Activated CD4-positive, alpha-beta T cell treated with anti-CD3 and anti-CD28 coated beads, Interleukin-2, amount 10 ng/mL, durations not matched to agents 7 days and 5 days (primary cell): ENCODE measurements around the gene LSM7. TPM values are rescaled to one million over a fixed set of nuclear protein-coding genes. Genes with fewer than 3 reads are reported as not detected.

Source experiments
- CTCF ChIA-PET: fragments of 350-600 bp; sonication (Branson Sonifier 250); formaldehyde crosslinking; loops from one replicate; lab custom pipeline; 2021; ENCODE audit warnings: antibody characterized with exemption; lab: Charles Lee
- POLR2A ChIA-PET: fragments of 350-600 bp; sonication (Branson Sonifier 250); formaldehyde crosslinking; loops from one replicate; lab custom pipeline; 2021; ENCODE audit warnings: antibody characterized with exemption; lab: Charles Lee
- DNase-seq: peaks from one replicate; pipeline ENCODE4 v3.0.0-alpha.2; 2020
- H3K27ac Mint-ChIP-seq: one replicate; pipeline ENCODE4 v1.8.0; 2021; ENCODE audit warnings: mild to moderate bottlenecking, moderate library complexity, mixed read lengths
- H3K27me3 Mint-ChIP-seq: one replicate; pipeline ENCODE4 v1.8.0; 2021; ENCODE audit warnings: mixed read lengths
- H3K36me3 Mint-ChIP-seq: one replicate; pipeline ENCODE4 v1.8.0; 2021; ENCODE audit warnings: low read depth, mixed read lengths
- H3K4me1 Mint-ChIP-seq: one replicate; pipeline ENCODE4 v1.8.0; 2021; ENCODE audit warnings: mixed read lengths
- H3K4me3 Mint-ChIP-seq: one replicate; pipeline ENCODE4 v1.8.0; 2021; ENCODE audit warnings: mild to moderate bottlenecking, moderate library complexity, mixed read lengths
- H3K9me3 Mint-ChIP-seq: one replicate; pipeline ENCODE4 v1.8.0; 2021; ENCODE audit warnings: mixed read lengths
- total RNA-seq, 2 experiments: library from RNA; stranded (reverse); gene quantifications; one replicate each; pipeline ENCODE4 v1.2.3, GENCODE V29; 2021

The LSM7 gene
- total RNA-seq, 2 experiments from 2014 or later, result 105 to 114 TPM

DNA sequence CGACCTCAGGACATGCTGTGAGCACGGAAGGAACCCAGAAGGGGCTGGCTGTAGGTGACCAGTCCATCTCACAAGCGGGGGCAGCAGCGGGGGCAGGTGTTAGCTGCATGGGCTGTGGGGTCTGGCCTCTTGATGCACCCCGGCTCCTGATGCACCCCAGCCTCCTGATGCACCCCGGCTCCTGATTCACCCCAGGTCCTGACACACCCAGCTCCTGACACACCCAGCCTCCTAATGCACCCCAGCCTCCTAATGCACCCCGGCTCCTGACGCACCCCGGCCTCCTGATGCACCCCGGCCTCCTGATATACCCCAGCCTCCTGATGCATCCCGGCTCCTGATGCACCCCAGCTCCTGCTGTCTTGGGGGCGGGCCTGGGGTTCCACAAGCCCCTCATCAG lies 7.4 kb downstream of the LSM7 start:
- Mint-ChIP-seq H3K27me3 (no peaks in the 10 kb centered on the region), H3K9me3 (no peaks in the 10 kb centered on the region), H3K4me3 (no peak overlapping the region), H3K4me1 (peaks cover 9% of the 10 kb centered on the region), H3K36me3 (peaks cover 8% of the 10 kb centered on the region), H3K27ac (no peak overlapping the region)
- POLR2A ChIA-PET, result no interaction called here
- DNase-seq, result no peak
- CTCF ChIA-PET, result interaction anchor here (0.5 to 2.5 kb wide), 3 partner anchors 47 to 884 kb away, joined by 3 to 6 read pairs (median 5); no protein-coding TSS in a partner anchor

- peaks cover 3% of the 10 kb centered on the region for H3K27me3 Mint-ChIP-seq
- peaks cover 5% of the 10 kb centered on the region for H3K36me3 Mint-ChIP-seq
- no peak overlapping the region for H3K27ac Mint-ChIP-seq
- DNase-seq, result no peak
- peaks cover 4% of the 10 kb centered on the region for H3K4me1 Mint-ChIP-seq
- POLR2A ChIA-PET, result no interaction called here
- no peak overlapping the region for H3K4me3 Mint-ChIP-seq
- CTCF ChIA-PET, result no interaction called here
- peaks cover 7% of the 10 kb centered on the region for H3K9me3 Mint-ChIP-seq
These were observed 8.3 kb downstream of the LSM7 start for GRCh38 chr19:2320049-2320448.

- Mint-ChIP-seq H3K36me3 (peaks cover 10% of the 10 kb centered on the region), H3K4me3 (no peak overlapping the region), H3K27me3 (peaks cover 7% of the 10 kb centered on the region), H3K27ac (no peak overlapping the region), H3K4me1 (peaks cover 4% of the 10 kb centered on the region), H3K9me3 (peaks cover 10% of the 10 kb centered on the region)
- CTCF ChIA-PET, result no interaction called here
- no peak for DNase-seq
- POLR2A ChIA-PET, result no interaction called here
These were observed 8.8 kb downstream of the LSM7 start for GRCh38 chr19:2319551-2319950.

GRCh38 chr19:2318923-2319322 lies 9.5 kb downstream of the LSM7 start:
- peaks cover 11% of the 10 kb centered on the region for H3K36me3 Mint-ChIP-seq
- no peak for DNase-seq
- ChIA-PET POLR2A (interaction anchor here (0.6 kb wide), 1 partner anchor 41 kb away, joined by 3 read pairs; no protein-coding TSS in a partner anchor), CTCF (no interaction called here)
- peaks cover 10% of the 10 kb centered on the region for H3K9me3 Mint-ChIP-seq
- no peak overlapping the region for H3K4me3 Mint-ChIP-seq
- peaks cover 4% of the 10 kb centered on the region for H3K4me1 Mint-ChIP-seq
- peaks cover 12% of the 10 kb centered on the region for H3K27me3 Mint-ChIP-seq
- no peak overlapping the region for H3K27ac Mint-ChIP-seq

- DNase-seq, result no peak
- CTCF ChIA-PET, result no interaction called here
- H3K36me3 Mint-ChIP-seq, result peaks cover 10% of the 10 kb centered on the region
- POLR2A ChIA-PET, result no interaction called here
- peaks cover 21% of the 10 kb centered on the region for H3K27me3 Mint-ChIP-seq
- H3K9me3 Mint-ChIP-seq, result peaks cover 13% of the 10 kb centered on the region
- H3K4me1 Mint-ChIP-seq, result peaks cover 4% of the 10 kb centered on the region
- H3K27ac Mint-ChIP-seq, result no peak overlapping the region
- no peak overlapping the region for H3K4me3 Mint-ChIP-seq
These were observed 10.6 kb downstream of the LSM7 start for GRCh38 chr19:2317756-2318155.

DNA sequence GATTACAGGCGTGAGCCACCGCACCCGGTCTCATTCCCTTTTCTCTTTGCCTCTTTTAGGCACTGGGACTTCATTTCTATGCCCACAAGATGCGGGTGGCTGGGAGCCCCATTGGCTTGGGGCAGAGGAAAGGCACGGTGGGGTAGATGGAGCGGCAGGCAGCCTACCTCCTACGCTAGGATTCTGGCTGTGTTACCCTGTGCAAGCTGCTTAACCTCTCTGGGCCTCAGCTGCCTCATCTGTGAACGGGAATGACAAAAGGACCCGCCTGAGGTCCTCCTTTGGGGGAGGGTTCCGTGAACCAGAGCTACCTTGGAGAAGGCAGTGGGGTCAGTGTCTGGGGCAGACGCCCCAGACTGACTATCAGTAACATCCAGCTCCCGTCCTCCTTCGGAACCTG lies 11.1 kb downstream of the LSM7 start:
- peaks cover 4% of the 10 kb centered on the region for H3K4me1 Mint-ChIP-seq
- ChIA-PET POLR2A (no interaction called here), CTCF (no interaction called here)
- no peak for DNase-seq
- H3K4me3 Mint-ChIP-seq, result no peak overlapping the region
- peaks cover 13% of the 10 kb centered on the region for H3K9me3 Mint-ChIP-seq
- H3K27me3 Mint-ChIP-seq, result peaks cover 21% of the 10 kb centered on the region
- no peak overlapping the region for H3K27ac Mint-ChIP-seq
- peaks cover 10% of the 10 kb centered on the region for H3K36me3 Mint-ChIP-seq

GRCh38 chr19:2315818-2316353 lies 12.5 kb downstream of the LSM7 start:
- H3K9me3 Mint-ChIP-seq, result peaks cover 13% of the 10 kb centered on the region
- DNase-seq, result peak; percentile 28
- ChIA-PET POLR2A (interaction anchor here (0.6 kb wide), 1 partner anchor 56 kb away, joined by 4 read pairs; no protein-coding TSS in a partner anchor), CTCF (interaction anchor here (0.5 to 1.4 kb wide), 4 partner anchors 13 to 212 kb away, joined by 3 to 4 read pairs (median 3); no protein-coding TSS in a partner anchor)
- H3K4me1 Mint-ChIP-seq, result peaks cover 4% of the 10 kb centered on the region
- H3K36me3 Mint-ChIP-seq, result peaks cover 10% of the 10 kb centered on the region
- H3K27ac Mint-ChIP-seq, result no peak overlapping the region
- H3K27me3 Mint-ChIP-seq, result peaks cover 25% of the 10 kb centered on the region
- no peak overlapping the region for H3K4me3 Mint-ChIP-seq

DNA sequence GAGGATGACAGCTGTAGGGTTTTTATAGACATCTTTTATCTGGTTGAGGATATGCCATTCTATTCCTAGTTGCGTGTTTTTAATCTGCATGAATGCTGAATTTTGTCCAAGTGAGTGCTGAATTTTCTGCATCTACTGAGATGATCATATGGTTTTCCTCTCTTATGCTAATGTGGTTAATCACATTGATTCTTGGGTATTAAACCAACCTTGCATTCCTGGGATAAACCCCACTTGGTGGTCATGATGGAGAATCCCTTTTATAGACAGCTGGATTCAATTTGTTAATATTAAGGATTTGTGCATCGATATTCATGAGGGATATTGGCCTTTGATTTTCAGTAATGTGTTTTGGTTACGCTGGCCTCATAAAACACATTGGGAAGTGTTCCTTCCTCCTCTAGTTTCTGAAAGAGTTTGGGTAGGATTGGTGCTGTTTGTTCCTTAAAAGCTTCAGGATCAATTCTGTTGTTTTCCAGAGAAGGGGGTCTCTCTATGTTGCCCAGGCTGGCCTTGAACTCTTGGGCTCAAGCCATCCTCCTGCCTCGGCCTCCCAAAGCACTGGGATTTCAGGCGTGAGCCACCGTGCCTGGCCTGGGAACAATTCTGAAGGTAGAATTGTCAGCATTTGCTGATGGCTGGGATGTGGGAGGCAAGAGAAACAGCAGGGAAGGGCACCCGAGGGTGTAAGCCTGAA lies 13.1 kb downstream of the LSM7 start:
- peaks cover 29% of the 10 kb centered on the region for H3K27me3 Mint-ChIP-seq
- no peak for DNase-seq
- ChIA-PET POLR2A (interaction anchor here (0.6 kb wide), 1 partner anchor 418 kb away, joined by 3 read pairs; no protein-coding TSS in a partner anchor), CTCF (interaction anchor here (1.4 kb wide), 2 partner anchors 13 to 31 kb away, joined by 3 to 4 read pairs; no protein-coding TSS in a partner anchor)
- no peak overlapping the region for H3K27ac Mint-ChIP-seq
- H3K4me1 Mint-ChIP-seq, result peaks cover 4% of the 10 kb centered on the region
- peaks cover 10% of the 10 kb centered on the region for H3K36me3 Mint-ChIP-seq
- H3K4me3 Mint-ChIP-seq, result no peak overlapping the region
- peaks cover 13% of the 10 kb centered on the region for H3K9me3 Mint-ChIP-seq

DNA sequence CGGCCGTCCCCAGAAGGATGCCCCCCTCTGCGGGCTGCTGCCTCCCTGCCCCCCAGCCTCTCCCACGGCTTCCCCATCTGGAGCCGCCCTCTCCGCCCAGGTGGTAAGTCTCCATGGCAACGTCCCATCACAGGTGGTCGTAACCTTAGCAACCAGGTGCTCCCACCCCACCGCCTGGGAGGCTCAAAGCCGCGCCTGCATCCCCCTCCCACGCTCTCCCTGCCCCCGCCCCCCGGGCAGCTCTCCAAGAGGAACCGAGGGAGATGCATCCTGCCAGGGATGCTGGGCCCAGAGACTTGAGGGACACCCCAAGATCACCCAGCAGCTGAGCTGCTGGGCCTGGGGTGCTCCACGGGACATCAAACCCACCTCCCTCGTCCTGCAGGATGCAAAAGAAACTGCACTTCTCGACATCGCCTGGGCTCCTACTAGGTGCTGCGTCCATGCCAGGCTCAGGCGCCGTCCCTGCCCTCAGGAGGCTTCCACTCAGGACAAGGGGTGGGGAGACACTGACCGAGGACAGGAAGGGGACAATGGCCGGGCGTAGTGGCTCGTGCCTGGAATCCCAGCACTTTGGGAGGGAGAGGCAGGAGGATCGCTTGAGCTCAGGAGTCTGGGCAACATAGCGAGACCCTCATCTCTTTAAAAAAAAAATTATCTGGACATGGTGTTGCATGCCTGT lies 15.4 kb downstream of the LSM7 start:
- H3K36me3 Mint-ChIP-seq, result peaks cover 11% of the 10 kb centered on the region
- peaks cover 7% of the 10 kb centered on the region for H3K4me1 Mint-ChIP-seq
- H3K27ac Mint-ChIP-seq, result no peak overlapping the region
- H3K4me3 Mint-ChIP-seq, result no peak overlapping the region
- ChIA-PET POLR2A (no interaction called here), CTCF (interaction anchor here (0.6 kb wide), 1 partner anchor 642 kb away, joined by 3 read pairs; no protein-coding TSS in a partner anchor)
- peaks cover 50% of the 10 kb centered on the region for H3K27me3 Mint-ChIP-seq
- DNase-seq, result no peak
- peaks cover 13% of the 10 kb centered on the region for H3K9me3 Mint-ChIP-seq

GRCh38 chr19:2311093-2311492 lies 17.3 kb downstream of the LSM7 start:
- DNase-seq, result no peak
- Mint-ChIP-seq H3K27me3 (peaks cover 60% of the 10 kb centered on the region), H3K4me1 (peaks cover 7% of the 10 kb centered on the region), H3K36me3 (peaks cover 11% of the 10 kb centered on the region), H3K9me3 (peaks cover 13% of the 10 kb centered on the region), H3K27ac (no peak overlapping the region), H3K4me3 (no peak overlapping the region)
- ChIA-PET POLR2A (no interaction called here), CTCF (interaction anchor here (0.6 to 0.9 kb wide), 2 partner anchors 9 to 520 kb away, joined by 3 to 4 read pairs; no protein-coding TSS in a partner anchor)

DNA sequence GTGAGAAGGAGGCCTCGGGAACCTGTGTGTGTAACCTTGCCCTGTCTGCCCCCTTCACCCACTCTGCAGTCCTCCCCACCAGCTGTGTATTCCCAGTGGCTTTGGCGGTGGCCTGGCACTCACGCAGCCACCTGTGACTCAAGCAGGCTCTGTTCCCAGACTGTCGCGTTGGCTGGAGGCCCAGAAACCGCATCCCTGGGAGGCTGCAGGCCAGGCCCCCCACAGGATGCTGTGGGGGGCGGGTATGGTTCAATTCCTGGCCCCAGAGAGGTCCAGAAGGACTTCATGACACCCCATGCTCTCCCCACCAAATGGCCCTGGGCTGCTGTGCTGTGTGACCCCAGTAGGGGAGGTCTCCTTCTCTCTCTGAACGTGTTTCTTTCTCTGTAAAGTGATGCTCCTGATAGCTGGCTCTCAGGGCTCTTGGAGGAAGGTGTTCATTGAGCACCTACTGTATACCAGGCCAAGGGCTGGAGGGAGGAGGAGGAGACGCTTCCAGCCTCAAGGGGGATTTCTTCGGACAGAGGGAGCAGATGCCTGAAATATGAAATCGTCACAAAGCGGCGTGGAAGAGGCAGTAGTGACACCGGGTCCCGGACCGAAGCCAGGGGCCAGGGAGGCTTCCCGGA lies 18.5 kb downstream of the LSM7 start:
- ChIA-PET POLR2A (no interaction called here), CTCF (interaction anchor here (0.5 to 1.1 kb wide), 3 partner anchors 11 to 270 kb away, joined by 3 to 5 read pairs (median 4); no protein-coding TSS in a partner anchor)
- H3K27me3 Mint-ChIP-seq, result peaks cover 66% of the 10 kb centered on the region
- H3K9me3 Mint-ChIP-seq, result peaks cover 4% of the 10 kb centered on the region
- DNase-seq, result no peak
- H3K4me1 Mint-ChIP-seq, result peaks cover 3% of the 10 kb centered on the region
- H3K4me3 Mint-ChIP-seq, result no peak overlapping the region
- peak overlapping the region; percentile 41 for H3K27ac Mint-ChIP-seq
- peaks cover 6% of the 10 kb centered on the region for H3K36me3 Mint-ChIP-seq

- Mint-ChIP-seq H3K4me3 (no peak within 1 kb of the TSS), H3K36me3 (peaks cover 2% of the 10 kb centered on the region), H3K27ac (no peak within 1 kb of the TSS), H3K27me3 (peaks cover 66% of the 10 kb centered on the region), H3K9me3 (no peaks in the 10 kb centered on the region), H3K4me1 (peaks cover 3% of the 10 kb centered on the region)
- ChIA-PET POLR2A (no interaction called here), CTCF (no interaction called here)
- DNase-seq, result no peak
These were observed 20.3 kb downstream of the LSM7 start, which contains the start of gene LINGO3 for GRCh38 chr19:2308114-2308556. Gene LINGO3, minus strand, starts transcription at chr19:2308154. Its CDS starts 16,378 bp downstream, at chr19:2291776.
